ENCODE data around the gene CSRP1. TPM values are rescaled to one million over a fixed set of nuclear protein-coding genes. Genes with fewer than 3 reads are reported as not detected.

The CSRP1 gene
- total RNA-seq, 1 donor from 2014 or later = 11.4 TPM

- peaks cover 12% of the 10 kb centered on the region for H3K27me3 Mint-ChIP-seq (ENCODE audit: low read depth)
- H3K4me3 Mint-ChIP-seq = no peak overlapping the region
- TF ChIP-seq, protein P1, sequence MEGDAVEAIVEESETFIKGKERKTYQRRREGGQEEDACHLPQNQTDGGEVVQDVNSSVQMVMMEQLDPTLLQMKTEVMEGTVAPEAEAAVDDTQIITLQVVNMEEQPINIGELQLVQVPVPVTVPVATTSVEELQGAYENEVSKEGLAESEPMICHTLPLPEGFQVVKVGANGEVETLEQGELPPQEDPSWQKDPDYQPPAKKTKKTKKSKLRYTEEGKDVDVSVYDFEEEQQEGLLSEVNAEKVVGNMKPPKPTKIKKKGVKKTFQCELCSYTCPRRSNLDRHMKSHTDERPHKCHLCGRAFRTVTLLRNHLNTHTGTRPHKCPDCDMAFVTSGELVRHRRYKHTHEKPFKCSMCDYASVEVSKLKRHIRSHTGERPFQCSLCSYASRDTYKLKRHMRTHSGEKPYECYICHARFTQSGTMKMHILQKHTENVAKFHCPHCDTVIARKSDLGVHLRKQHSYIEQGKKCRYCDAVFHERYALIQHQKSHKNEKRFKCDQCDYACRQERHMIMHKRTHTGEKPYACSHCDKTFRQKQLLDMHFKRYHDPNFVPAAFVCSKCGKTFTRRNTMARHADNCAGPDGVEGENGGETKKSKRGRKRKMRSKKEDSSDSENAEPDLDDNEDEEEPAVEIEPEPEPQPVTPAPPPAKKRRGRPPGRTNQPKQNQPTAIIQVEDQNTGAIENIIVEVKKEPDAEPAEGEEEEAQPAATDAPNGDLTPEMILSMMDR (IDR thresholded peaks at IDR 0.05; ENCODE audit: unreplicated experiment) = no peak
- no peak for DNase-seq (ENCODE audit: low spot score in 2 of 2, unreplicated experiment in 2 of 2)
- no peaks in the 10 kb centered on the region for H3K36me3 Mint-ChIP-seq
- peak overlapping the region; percentile 74 for H3K27ac Mint-ChIP-seq
- H3K4me1 Mint-ChIP-seq = peaks cover 41% of the 10 kb centered on the region
- H3K9me3 Mint-ChIP-seq = no peaks in the 10 kb centered on the region
Observed at GRCh38 chr1:201483373-201483949, 23.5 kb downstream of the CSRP1 start.

DNA sequence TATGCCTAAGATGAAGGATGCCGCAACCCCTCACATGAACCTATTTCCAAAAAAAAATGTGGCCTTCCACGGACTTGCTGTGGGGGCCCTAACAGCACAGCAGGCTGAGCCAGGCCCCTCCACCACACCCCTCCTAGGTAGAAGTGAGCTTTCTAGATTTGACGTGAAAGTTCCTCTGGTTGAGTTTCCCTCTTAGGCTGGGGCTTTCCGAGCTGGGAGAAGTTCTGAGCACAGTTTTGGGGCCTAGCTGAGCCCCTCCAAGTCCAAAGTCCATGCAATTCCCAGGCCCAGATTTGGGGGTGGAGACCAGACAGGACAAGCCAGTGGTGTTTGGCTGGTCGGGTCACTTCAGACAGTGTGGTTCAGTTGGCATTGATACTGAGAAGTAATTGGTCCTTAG is 24.2 kb downstream of the CSRP1 start:
- H3K27ac Mint-ChIP-seq = peak overlapping the region; percentile 81
- TF ChIP-seq, protein P1 (IDR thresholded peaks at IDR 0.05; ENCODE audit: unreplicated experiment) = no peak
- no peaks in the 10 kb centered on the region for H3K9me3 Mint-ChIP-seq
- no peak overlapping the region for H3K4me3 Mint-ChIP-seq
- no peaks in the 10 kb centered on the region for H3K36me3 Mint-ChIP-seq
- no peak for DNase-seq (ENCODE audit: low spot score in 2 of 2, unreplicated experiment in 2 of 2)
- peaks cover 12% of the 10 kb centered on the region for H3K27me3 Mint-ChIP-seq (ENCODE audit: low read depth)
- peaks cover 35% of the 10 kb centered on the region for H3K4me1 Mint-ChIP-seq

- TF ChIP-seq, protein P1 (IDR thresholded peaks at IDR 0.05; ENCODE audit: unreplicated experiment) = peak; percentile 87
- H3K27ac Mint-ChIP-seq = peak overlapping the region; percentile 89
- peak overlapping the region; percentile 60 for H3K4me3 Mint-ChIP-seq
- H3K27me3 Mint-ChIP-seq (ENCODE audit: low read depth) = peaks cover 12% of the 10 kb centered on the region
- no peaks in the 10 kb centered on the region for H3K36me3 Mint-ChIP-seq
- peak; percentile 74 to 94 for DNase-seq (ENCODE audit: low spot score in 2 of 2, unreplicated experiment in 2 of 2)
- peaks cover 39% of the 10 kb centered on the region for H3K4me1 Mint-ChIP-seq
- no peaks in the 10 kb centered on the region for H3K9me3 Mint-ChIP-seq
Observed at GRCh38 chr1:201481761-201482493, 25.0 kb downstream of the CSRP1 start.

- Mint-ChIP-seq H3K4me3 (peak overlapping the region; percentile 60), H3K27me3 (ENCODE audit: low read depth) (peaks cover 12% of the 10 kb centered on the region), H3K27ac (peak overlapping the region; percentile 69), H3K4me1 (peaks cover 41% of the 10 kb centered on the region), H3K36me3 (no peaks in the 10 kb centered on the region), H3K9me3 (no peaks in the 10 kb centered on the region)
- TF ChIP-seq, protein P1 (IDR thresholded peaks at IDR 0.05; ENCODE audit: unreplicated experiment) = no peak
- DNase-seq (ENCODE audit: low spot score in 2 of 2, unreplicated experiment in 2 of 2) = no peak
Observed at GRCh38 chr1:201481004-201481380, 25.9 kb downstream of the CSRP1 start.

GRCh38 chr1:201480231-201481003 is 26.5 kb downstream of the CSRP1 start:
- peak overlapping the region; percentile 60 for H3K4me3 Mint-ChIP-seq

More at GRCh38 chr1:201480231-201481003, 26.5 kb downstream of the CSRP1 start:
- H3K4me1 Mint-ChIP-seq = peaks cover 37% of the 10 kb centered on the region
- H3K36me3 Mint-ChIP-seq = no peaks in the 10 kb centered on the region
- H3K27me3 Mint-ChIP-seq (ENCODE audit: low read depth) = peaks cover 12% of the 10 kb centered on the region
- DNase-seq (ENCODE audit: low spot score in 2 of 2, unreplicated experiment in 2 of 2) = peak in 1 of 2 experiments; percentile 71
- peak overlapping the region; percentile 69 for H3K27ac Mint-ChIP-seq
- TF ChIP-seq, protein P1 (IDR thresholded peaks at IDR 0.05; ENCODE audit: unreplicated experiment) = no peak
- H3K9me3 Mint-ChIP-seq = no peaks in the 10 kb centered on the region

Measured in mesothelial cell of epicardium (in vitro differentiated cells).